Activated gamma-delta T cell treated with Interleukin-2 at 50 U/mL for 16 hours (primary cell): ENCODE results near the gene TUBB.

Experiments used
- DNase-seq: peaks from one replicate; pipeline ENCODE4 v3.0.0-alpha.2; 2020

TUBB gene

GRCh38 chr6:30719791-30720737 is at the start of gene TUBB:
TSS of gene TUBB (plus strand) at chr6:30720352. CDS start at chr6:30720507, 155 bp downstream.
- DNase-seq: peak; percentile 94

- DNase-seq: no peak
Measured at GRCh38 chr6:30670760-30671527, 49.2 kb upstream of the TUBB start.

- DNase-seq: peak; percentile 92
Measured at GRCh38 chr6:30672445-30673253, 47.5 kb upstream of the TUBB start, which contains the start of gene DHX16. TSS of gene DHX16 (minus strand) at chr6:30673006. CDS start at chr6:30672841, 165 bp downstream.

GRCh38 chr6:30676660-30677285 is 43.4 kb upstream of the TUBB start:
- no peak for DNase-seq

GRCh38 chr6:30678964-30679726 is 41.0 kb upstream of the TUBB start:
- peak; percentile 94 for DNase-seq

GRCh38 chr6:30679765-30680535 is 40.2 kb upstream of the TUBB start:
- no peak for DNase-seq

GRCh38 chr6:30681766-30682142 is 38.4 kb upstream of the TUBB start:
- DNase-seq: no peak

GRCh38 chr6:30682143-30683117 is 37.7 kb upstream of the TUBB start:
- DNase-seq: peak; percentile 93

- no peak for DNase-seq
Measured at GRCh38 chr6:30683183-30683979, 36.8 kb upstream of the TUBB start.

GRCh38 chr6:30683980-30684338 is 36.2 kb upstream of the TUBB start:
- no peak for DNase-seq

GRCh38 chr6:30684386-30685156 is 35.6 kb upstream of the TUBB start:
- DNase-seq: peak; percentile 55

- DNase-seq: peak; percentile 11
Measured at GRCh38 chr6:30685157-30686008, 34.8 kb upstream of the TUBB start.

GRCh38 chr6:30686009-30686907 is 33.9 kb upstream of the TUBB start, which contains the start of gene PPP1R18:
TSS of gene PPP1R18 (minus strand) at chr6:30686645. CDS start at chr6:30686018, 627 bp downstream.
- DNase-seq: peak; percentile 77

GRCh38 chr6:30686908-30687658 is 33.1 kb upstream of the TUBB start:
- DNase-seq: peak; percentile 63
